HepG2 (cell line): ENCODE results near the gene SLC39A3. TPM values are rescaled to one million over a fixed set of nuclear protein-coding genes. Genes with fewer than 3 reads are reported as not detected.

Experiments
- BRCA1 ChIP-seq: sonication (generic); formaldehyde crosslinking; IDR thresholded peaks from 2 replicates; pipeline ENCODE4 v1.4.0; 2020; ENCODE audit warnings: missing genetic modification reagents
- CBX2 ChIP-seq, 2 experiments: fragments of 200-600 bp in 1 of 2; sonication (generic); formaldehyde crosslinking in 1 of 2; IDR thresholded peaks; 2 replicates each; pipeline versions ENCODE4 v1.7.0 to v1.8.1; 2018 to 2022; ENCODE audit warnings: low read depth in 2 of 2, low read length in 1 of 2, mild to moderate bottlenecking in 1 of 2, missing genetic modification reagents in 1 of 2
- DRAP1 ChIP-seq: IDR thresholded peaks from 2 replicates; pipeline ENCODE4 v1.6.1; 2016; ENCODE audit warnings: missing genetic modification reagents, missing compliant biosample characterization
- EED ChIP-seq: sonication (generic); formaldehyde crosslinking; IDR thresholded peaks from 2 replicates; pipeline ENCODE4 v1.5.0; 2020; ENCODE audit warnings: mild to moderate bottlenecking, missing genetic modification reagents
- FOXO4 ChIP-seq: sonication (generic); formaldehyde crosslinking; conservative IDR thresholded peaks from 2 replicates; pipeline ENCODE4 v1.8.1; 2023; ENCODE audit warnings: missing genetic modification reagents
- KMT2A ChIP-seq: sonication (generic); formaldehyde crosslinking; IDR thresholded peaks from 2 replicates; pipeline ENCODE4 v1.4.0; 2020; ENCODE audit warnings: missing genetic modification reagents
- POLR2G ChIP-seq: fragments of 200-400 bp; formaldehyde crosslinking; IDR thresholded peaks from 2 replicates; pipeline ENCODE4 v1.6.1; 2018; ENCODE audit warnings: mild to moderate bottlenecking, low read depth, low read length, moderate library complexity
- RBFOX2 ChIP-seq: fragments of 200-400 bp; formaldehyde crosslinking; IDR thresholded peaks from 2 replicates; pipeline ENCODE4 v1.6.1; 2017; ENCODE audit warnings: low read depth, mild to moderate bottlenecking, low read length
- STAT5B ChIP-seq: sonication (generic); formaldehyde crosslinking; IDR thresholded peaks from 2 replicates; pipeline ENCODE4 v1.4.0; 2020; ENCODE audit warnings: missing genetic modification reagents
- TBL1XR1 ChIP-seq: fragments of 150-350 bp; IDR thresholded peaks from 2 replicates; pipeline ENCODE4 v1.6.1; 2014; ENCODE audit warnings: borderline replicate concordance, low read length; ENCODE audit not compliant: partially characterized antibody
- TOE1 ChIP-seq: sonication (generic); formaldehyde crosslinking; IDR thresholded peaks from 2 replicates; pipeline ENCODE4 v1.4.0; 2020; ENCODE audit warnings: mild to moderate bottlenecking, missing genetic modification reagents
- ZNF17 ChIP-seq: sonication (generic); formaldehyde crosslinking; IDR thresholded peaks from 2 replicates; pipeline ENCODE4 v1.5.0; 2020; ENCODE audit warnings: mild to moderate bottlenecking, missing genetic modification reagents
- ZNF280D ChIP-seq: sonication (generic); formaldehyde crosslinking; IDR thresholded peaks from 2 replicates; pipeline ENCODE4 v1.5.1; 2020; ENCODE audit warnings: mild to moderate bottlenecking, missing genetic modification reagents
- ZNF318 ChIP-seq: sonication (generic); formaldehyde crosslinking; IDR thresholded peaks from 2 replicates; pipeline ENCODE4 v1.4.0; 2020; ENCODE audit warnings: mild to moderate bottlenecking, missing genetic modification reagents
- ZNF33B ChIP-seq: sonication (generic); formaldehyde crosslinking; IDR thresholded peaks from 2 replicates; pipeline ENCODE4 v1.5.1; 2020; ENCODE audit warnings: mild to moderate bottlenecking, missing genetic modification reagents
- polyA plus RNA-seq, 8 experiments: library from polyadenylated mRNA; depleted of rRNA in 3 of 8; stranded (reverse) in 7 of 8; unstranded in 1 of 8; fragments of >200 nt; fragmentation: Illumina TruSeq in 4 of 8; extraction: Trizol in 4 of 8; gene quantifications; 2 replicates each; pipeline versions ENCODE4 v1.2.1 to v1.2.3, GENCODE V29; 2011 to 2016; ENCODE audit warnings: low read depth in 4 of 8, missing spikeins in 1 of 8, mixed read lengths in 1 of 8; ENCODE audit not compliant: insufficient read depth in 1 of 8
- total RNA-seq, 5 experiments: library from RNA; depleted of rRNA; stranded (reverse); fragments of >200 nt; fragmentation: Illumina TruSeq; extraction: Trizol; gene quantifications; 2 replicates each; pipeline ENCODE4 v1.2.3, GENCODE V29; 2016; ENCODE audit warnings: low read depth in 1 of 5

Gene SLC39A3
- total and polyA plus RNA-seq, 2 of the 13 experiments (the other 11 are each of a cell fraction or from before 2014, with no cell fraction given), result 33.6 to 41.6 TPM

GRCh38 chr19:2739602-2740313, at the start of gene SLC39A3 (continued):
- TF ChIP-seq ZNF318 (CRISPR knock-in tag), result 0 out of 2 replicates have a peak, but pooled peaks have one; percentile 35
- peak; percentile 75 for TF ChIP-seq RBFOX2
- peak; percentile 99 for TF ChIP-seq STAT5B (CRISPR knock-in tag)
- TF ChIP-seq EED (CRISPR knock-in tag), result no peak
- peak; percentile 93 for TF ChIP-seq BRCA1 (CRISPR knock-in tag)
- no peak for TF ChIP-seq ZNF17 (CRISPR knock-in tag)
- peak; percentile 93; the same call in 1 of the 2 replicates for TF ChIP-seq ZNF33B (CRISPR knock-in tag)
- TF ChIP-seq TBL1XR1, result peak; percentile 39
- peak; percentile 90 for TF ChIP-seq ZNF280D (CRISPR knock-in tag)
- TF ChIP-seq CBX2 (IDR thresholded peaks at IDR 0.05; ENCODE audit: low read depth, low read length), result no peak
- no peak for TF ChIP-seq CBX2 (CRISPR knock-in tag; IDR thresholded peaks at IDR 0.05; ENCODE audit: low read depth)
- peak; percentile 95; the same call in 1 of the 2 replicates for TF ChIP-seq TOE1 (CRISPR knock-in tag)
- peak; percentile 78 for TF ChIP-seq DRAP1 (CRISPR knock-in tag)
- TF ChIP-seq POLR2G, result peak; percentile 66; the same call in 1 of the 2 replicates
- TF ChIP-seq FOXO4 (CRISPR knock-in tag), result peak; percentile 94; the same call in 1 of the 2 replicates
- TF ChIP-seq KMT2A (CRISPR knock-in tag), result peak; percentile 95
